GM12872 (cell line): ENCODE data around the gene GALNT2.

ENCODE experiments used
- TF ChIP-seq, protein P1 (sequence below): IDR thresholded peaks from 3 replicates; pipeline ENCODE4 v1.5.1; 2011; ENCODE audit warnings: low read depth, mild to moderate bottlenecking, low read length, moderate library complexity; ENCODE audit not compliant: insufficient read depth

The GALNT2 gene

GRCh38 chr1:230176871-230177411, 109.9 kb downstream of the GALNT2 start:
- TF ChIP-seq, protein P1, sequence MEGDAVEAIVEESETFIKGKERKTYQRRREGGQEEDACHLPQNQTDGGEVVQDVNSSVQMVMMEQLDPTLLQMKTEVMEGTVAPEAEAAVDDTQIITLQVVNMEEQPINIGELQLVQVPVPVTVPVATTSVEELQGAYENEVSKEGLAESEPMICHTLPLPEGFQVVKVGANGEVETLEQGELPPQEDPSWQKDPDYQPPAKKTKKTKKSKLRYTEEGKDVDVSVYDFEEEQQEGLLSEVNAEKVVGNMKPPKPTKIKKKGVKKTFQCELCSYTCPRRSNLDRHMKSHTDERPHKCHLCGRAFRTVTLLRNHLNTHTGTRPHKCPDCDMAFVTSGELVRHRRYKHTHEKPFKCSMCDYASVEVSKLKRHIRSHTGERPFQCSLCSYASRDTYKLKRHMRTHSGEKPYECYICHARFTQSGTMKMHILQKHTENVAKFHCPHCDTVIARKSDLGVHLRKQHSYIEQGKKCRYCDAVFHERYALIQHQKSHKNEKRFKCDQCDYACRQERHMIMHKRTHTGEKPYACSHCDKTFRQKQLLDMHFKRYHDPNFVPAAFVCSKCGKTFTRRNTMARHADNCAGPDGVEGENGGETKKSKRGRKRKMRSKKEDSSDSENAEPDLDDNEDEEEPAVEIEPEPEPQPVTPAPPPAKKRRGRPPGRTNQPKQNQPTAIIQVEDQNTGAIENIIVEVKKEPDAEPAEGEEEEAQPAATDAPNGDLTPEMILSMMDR: no peak

DNA sequence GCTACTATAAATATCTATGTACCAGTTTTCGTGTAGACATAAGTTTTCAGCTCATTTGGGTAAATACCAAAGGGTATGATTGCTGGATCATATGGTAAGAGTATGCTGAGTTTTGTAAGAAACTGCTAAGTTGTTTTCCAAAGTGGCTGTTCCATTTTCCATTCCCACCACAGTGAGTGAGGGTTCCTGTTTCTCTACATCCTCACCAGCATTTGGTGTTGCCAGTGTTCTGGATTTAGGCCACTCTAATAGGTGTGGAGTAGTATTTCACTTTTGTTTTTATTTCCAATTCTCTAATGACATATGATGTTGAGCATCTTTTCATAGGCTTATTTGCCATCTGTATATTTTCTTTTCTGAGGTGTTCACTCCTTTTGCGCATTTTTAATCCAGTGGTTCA, 112.2 kb downstream of the GALNT2 start:
- TF ChIP-seq, protein P1: no peak

DNA sequence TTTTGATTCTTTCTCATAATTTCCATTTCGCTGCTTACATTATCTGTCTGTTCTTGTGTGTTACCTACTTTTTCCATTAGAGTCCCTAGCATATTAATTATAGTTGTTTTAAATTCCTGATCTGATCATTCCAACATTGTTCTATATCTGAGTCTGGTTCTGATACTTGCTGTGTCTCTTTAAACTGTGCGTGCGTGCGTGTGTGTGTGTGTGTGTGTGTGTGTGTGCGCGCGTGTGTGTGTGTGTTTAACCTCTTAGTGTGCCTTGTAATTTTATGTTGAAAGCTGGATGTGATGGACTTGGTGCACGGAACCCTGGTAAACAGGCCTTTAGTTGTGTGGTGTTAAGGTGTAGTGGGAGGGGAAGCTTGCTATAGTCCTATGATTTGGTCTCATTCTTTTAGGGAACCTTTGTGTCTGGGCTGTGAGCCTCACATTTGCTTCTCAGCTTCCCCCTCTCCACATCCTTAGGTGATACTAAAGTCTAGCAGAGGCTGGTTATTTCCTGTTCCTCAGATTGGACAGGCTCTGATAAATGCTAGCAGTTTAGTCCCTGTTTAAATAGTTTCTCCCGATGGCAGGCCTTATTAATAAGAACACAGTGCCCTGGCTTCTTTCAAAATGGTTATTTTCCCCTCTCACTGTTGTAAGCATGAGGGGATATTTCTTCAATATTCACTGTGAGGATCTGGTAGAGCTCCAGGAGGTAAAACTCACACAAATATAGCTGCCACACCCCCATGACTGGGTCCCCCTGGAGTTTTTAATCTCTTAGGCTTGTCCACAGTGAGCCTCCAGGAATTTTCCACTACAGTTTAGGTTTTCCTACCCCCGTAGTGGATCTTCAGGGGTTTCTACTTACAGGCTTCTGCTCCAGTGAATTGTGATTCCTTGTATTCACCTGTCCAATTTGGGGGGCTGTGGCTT, 118.3 kb downstream of the GALNT2 start:
- TF ChIP-seq, protein P1: no peak

DNA sequence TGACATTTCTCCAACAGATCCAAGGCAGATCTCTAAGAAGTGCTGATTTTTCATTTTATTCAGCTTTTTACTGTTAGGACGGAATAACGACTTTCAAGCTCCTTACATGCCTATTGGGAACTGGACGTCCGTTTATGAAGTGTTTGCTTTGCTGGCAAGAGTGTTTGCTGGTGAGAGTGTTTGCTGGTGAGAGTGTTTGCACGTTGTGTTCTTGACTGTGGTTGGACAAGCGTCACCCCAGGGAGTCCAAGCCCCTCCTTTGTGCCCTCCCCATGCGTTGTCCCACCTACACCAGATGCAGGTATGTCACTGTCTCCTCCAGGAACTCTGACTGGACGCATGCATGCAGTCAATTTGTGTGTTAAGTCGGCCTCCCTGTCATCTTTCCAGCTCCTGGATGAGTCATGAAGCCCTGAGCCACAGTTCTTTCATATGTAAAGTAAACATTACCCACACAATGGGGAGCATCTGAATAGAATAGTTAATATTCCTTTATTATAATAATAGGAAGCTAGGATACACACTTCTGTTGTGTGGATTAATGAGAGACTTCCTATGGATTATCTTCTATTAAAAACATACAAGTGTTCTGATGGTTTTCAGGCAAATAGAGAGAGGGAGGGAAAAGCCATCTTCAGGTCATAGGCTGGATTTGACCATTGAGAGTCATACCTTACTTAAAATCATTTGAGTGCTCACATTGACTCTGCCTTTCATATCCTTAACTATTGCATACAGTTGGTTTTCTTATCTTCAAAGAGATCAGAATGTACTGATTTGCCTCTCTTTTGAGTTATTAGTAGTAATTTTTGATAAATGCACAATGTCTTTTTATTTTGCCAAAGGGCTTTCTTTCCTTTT, 119.2 kb downstream of the GALNT2 start:
- TF ChIP-seq, protein P1: no peak

- TF ChIP-seq, protein P1: no peak
Observed at GRCh38 chr1:230186874-230187273, 119.8 kb downstream of the GALNT2 start.

DNA sequence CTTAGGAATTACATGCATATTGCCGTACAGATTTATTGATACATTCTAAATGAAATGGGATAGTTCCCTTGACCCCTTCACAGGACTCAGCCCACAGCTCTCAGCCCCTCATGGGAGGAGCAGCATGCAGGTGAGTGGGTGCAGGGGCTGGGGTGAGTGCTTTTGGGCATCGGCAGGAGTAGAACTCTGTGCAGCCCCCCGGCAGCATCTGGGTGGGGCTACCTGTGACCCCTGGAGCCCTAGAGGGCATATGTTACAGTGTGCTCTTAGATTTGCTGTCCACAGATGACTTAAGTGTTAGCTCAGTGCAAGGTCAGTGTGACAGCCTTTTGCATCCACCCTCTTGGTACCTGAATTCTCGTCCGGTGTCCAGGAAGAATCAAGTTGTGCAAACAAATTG, 120.3 kb downstream of the GALNT2 start:
- TF ChIP-seq, protein P1: no peak

DNA sequence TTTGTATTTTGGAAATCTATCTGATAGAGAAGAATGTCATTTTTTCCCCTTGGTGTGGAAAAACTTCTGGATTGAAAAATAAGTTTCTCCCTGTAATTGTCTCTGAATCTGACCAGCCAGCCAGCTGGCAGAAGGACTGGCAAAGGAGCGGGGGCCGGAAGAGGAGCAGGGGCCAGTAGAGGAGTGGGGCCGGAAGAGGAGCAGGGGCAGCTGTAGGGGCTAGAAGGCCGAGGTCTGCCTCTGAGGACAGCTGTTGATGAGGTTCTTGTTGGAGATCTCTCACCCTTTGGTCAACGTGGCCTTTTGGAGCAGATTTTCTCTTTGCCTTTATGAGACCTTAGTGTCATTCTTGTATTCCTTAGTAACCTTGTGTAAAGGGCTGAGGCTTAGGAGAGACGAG, 121.8 kb downstream of the GALNT2 start:
- TF ChIP-seq, protein P1: no peak
